MM.1S (cell line): Measurements from ENCODE around the gene TLR2.

Experiments used
- CTCF ChIP-seq: fragments of 300-600 bp; sonication (generic); IDR thresholded peaks from 2 replicates; pipeline ENCODE4 v1.5.1; 2016; ENCODE audit warnings: antibody characterized with exemption, low read length, mixed read lengths
- EZH2 ChIP-seq: fragments of 300-600 bp; sonication (generic); optimal IDR thresholded peaks from 2 replicates; pipeline ENCODE3; 2017; ENCODE audit warnings: low read depth, mild to moderate bottlenecking, antibody characterized with exemption, low read length, mixed read lengths
- EZH2phosphoT487 ChIP-seq: fragments of 300-600 bp; sonication (generic); IDR thresholded peaks from 2 replicates; pipeline ENCODE4 v1.6.1; 2018; ENCODE audit warnings: antibody characterized with exemption, low read length

GRCh38 chr4:153647975-153648374, 36.1 kb upstream of the TLR2 start:
- no peak for TF ChIP-seq CTCF
- no peak for TF ChIP-seq EZH2
- TF ChIP-seq EZH2phosphoT487, result no peak
